SHP77 treated with DMSO at 0.1 percent for 48 hours (cell line): ENCODE measurements around the gene RBM10.

Experiments used
- DNase-seq: peaks from one replicate; lab custom pipeline; 2025; lab: John Stamatoyannopoulos, UW

The RBM10 gene

DNA sequence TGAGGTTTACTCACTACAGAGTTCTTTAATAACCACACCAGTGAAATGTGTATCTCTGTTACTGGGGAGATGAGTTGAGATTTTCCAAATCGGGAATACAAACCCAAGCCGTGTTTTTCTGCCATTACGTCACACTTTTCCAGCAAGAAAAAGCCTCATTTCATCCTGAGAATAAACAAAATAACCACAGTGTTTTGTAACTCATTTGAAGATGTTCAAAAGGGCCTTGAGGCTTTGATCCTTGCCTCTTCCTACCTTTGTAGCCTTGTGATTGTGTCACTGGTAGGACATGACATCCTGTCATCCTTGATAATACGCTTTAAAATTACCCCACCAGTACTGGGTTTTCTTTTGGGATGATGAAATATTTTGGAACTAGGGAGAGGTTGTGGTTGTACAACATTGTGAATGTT lies 90.7 kb downstream of the RBM10 start:
- no peak for DNase-seq
